ENCODE results near the gene FGF12.
"Not testable (repeated sequence)": the region's sequence is repeated elsewhere in the genome, so short reads cannot be mapped to it uniquely, and the experiment has no call there.

Gene FGF12

GRCh38 chr3:192727032-192727847 is at the start of gene FGF12:
Gene FGF12, minus strand, starts transcription at chr3:192727541.
- DNase-seq: no peak

- DNase-seq: not testable (repeated sequence)
These were observed 47.0 kb upstream of the FGF12 start for GRCh38 chr3:192774341-192774740.

GRCh38 chr3:192772240-192772894 is 45.0 kb upstream of the FGF12 start:
- no peak for DNase-seq

GRCh38 chr3:192758654-192759053 is 31.3 kb upstream of the FGF12 start:
- DNase-seq: no peak

- DNase-seq: no peak
These were observed 23.8 kb upstream of the FGF12 start for GRCh38 chr3:192751148-192751547.

- no peak for DNase-seq
These were observed 22.9 kb upstream of the FGF12 start for GRCh38 chr3:192750201-192750600.

- DNase-seq: no peak
These were observed 20.4 kb upstream of the FGF12 start for GRCh38 chr3:192747746-192748145.

GRCh38 chr3:192747145-192747544 is 19.8 kb upstream of the FGF12 start:
- DNase-seq: no peak

GRCh38 chr3:192745150-192745549 is 17.8 kb upstream of the FGF12 start:
- no peak for DNase-seq

GRCh38 chr3:192744604-192745003 is 17.3 kb upstream of the FGF12 start:
- DNase-seq: not testable (repeated sequence)

- DNase-seq: no peak
These were observed 10.2 kb upstream of the FGF12 start for GRCh38 chr3:192737506-192737905.

GRCh38 chr3:192731233-192731632 is 3.9 kb upstream of the FGF12 start:
- no peak for DNase-seq

- no peak for DNase-seq
These were observed 956 bp downstream of the FGF12 start for GRCh38 chr3:192726385-192726784.

GRCh38 chr3:192719964-192720363 is 7.4 kb downstream of the FGF12 start:
- DNase-seq: no peak

- DNase-seq: no peak
These were observed 9.2 kb downstream of the FGF12 start for GRCh38 chr3:192718156-192718555.

- DNase-seq: no peak
These were observed 12.2 kb downstream of the FGF12 start for GRCh38 chr3:192715126-192715525.

GRCh38 chr3:192711126-192711525 is 16.2 kb downstream of the FGF12 start:
- not testable (repeated sequence) for DNase-seq

- no peak for DNase-seq
These were observed 17.0 kb downstream of the FGF12 start for GRCh38 chr3:192710366-192710765.

GRCh38 chr3:192706272-192706671 is 21.1 kb downstream of the FGF12 start:
- no peak for DNase-seq

GRCh38 chr3:192700885-192701284 is 26.5 kb downstream of the FGF12 start:
- no peak for DNase-seq

- no peak for DNase-seq
These were observed 30.3 kb downstream of the FGF12 start for GRCh38 chr3:192696943-192697587.

- no peak for DNase-seq
These were observed 39.7 kb downstream of the FGF12 start for GRCh38 chr3:192687488-192688152.

- DNase-seq: no peak
These were observed 41.5 kb downstream of the FGF12 start for GRCh38 chr3:192685801-192686200.

Measured in CD4-positive, alpha-beta T cell treated with Interleukin-10 for 1 hour (primary cell).